ENCODE data around the gene TMPRSS13.
"Not testable (repeated sequence)": the region's sequence is repeated elsewhere in the genome, so short reads cannot be mapped to it uniquely, and the experiment has no call there.

The TMPRSS13 gene

DNA sequence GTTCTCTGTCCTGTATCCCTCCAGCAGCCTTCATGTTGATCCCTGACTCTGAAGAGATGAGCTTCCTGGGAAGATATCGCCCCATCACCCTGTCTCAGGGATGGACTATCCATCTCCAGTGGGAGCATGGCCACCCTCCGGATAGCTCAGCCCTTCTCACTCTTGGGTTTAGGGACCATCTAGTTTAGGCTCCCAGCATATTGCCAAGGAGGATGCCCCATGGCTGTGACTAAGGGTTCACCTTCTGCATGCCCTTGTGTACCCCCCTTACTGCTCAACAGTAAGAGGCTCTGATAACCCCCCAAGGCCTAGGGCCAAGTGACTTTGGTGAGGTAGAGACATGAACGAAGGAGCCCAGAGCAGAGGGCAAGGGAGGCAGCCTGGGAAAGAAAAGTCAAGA, 1.3 kb downstream of the TMPRSS13 start:
- no peak overlapping the region for H2BK15ac ChIP-seq (replicated peaks; ENCODE audit: low read depth)
- no peak overlapping the region for H3K4ac ChIP-seq (ENCODE audit: low read depth, low read length)
- no peaks in the 10 kb centered on the region for H3K36me3 ChIP-seq (ENCODE audit: control insufficient read depth, insufficient read depth, low read length)
- no peak overlapping the region for H4K5ac ChIP-seq (ENCODE audit: low read length)
- H2BK5ac ChIP-seq (ENCODE audit: low read length) = no peak overlapping the region
- no peak overlapping the region for H4K8ac ChIP-seq (ENCODE audit: low read depth, low read length)
- no peak overlapping the region for H2AK5ac ChIP-seq (ENCODE audit: low read length)
- no peaks in the 10 kb centered on the region for H3K79me2 ChIP-seq (ENCODE audit: control insufficient read depth, insufficient read depth, low read length)
- no peak overlapping the region for H2BK120ac ChIP-seq (ENCODE audit: low read depth, low read length)
- H3K56ac ChIP-seq (ENCODE audit: low read length) = no peak overlapping the region
- H3K4me1 ChIP-seq (ENCODE audit: control insufficient read depth, low read depth, low read length) = peaks cover 17% of the 10 kb centered on the region
- DNase-seq = no peak
- no peak overlapping the region for H3K4me2 ChIP-seq (ENCODE audit: low read length)
- no peak overlapping the region for H3K4me3 ChIP-seq (ENCODE audit: low read length)
- H3K9ac ChIP-seq (ENCODE audit: low read length) = no peak overlapping the region
- H3K79me1 ChIP-seq (ENCODE audit: low read length) = no peaks in the 10 kb centered on the region
- H3K23ac ChIP-seq (ENCODE audit: low read length) = no peak overlapping the region
- H3K27ac ChIP-seq (ENCODE audit: low read depth, low read length) = no peak overlapping the region
- H3K18ac ChIP-seq (ENCODE audit: low read length) = no peak overlapping the region
- no peaks in the 10 kb centered on the region for H3K27me3 ChIP-seq (ENCODE audit: insufficient read depth, low read length, poor library complexity)
- WGBS (ENCODE audit: extremely low coverage, insufficient coverage, low lambda C conversion rate) = no CpG with 5 or more reads among the region's 3 CpGs

DNA sequence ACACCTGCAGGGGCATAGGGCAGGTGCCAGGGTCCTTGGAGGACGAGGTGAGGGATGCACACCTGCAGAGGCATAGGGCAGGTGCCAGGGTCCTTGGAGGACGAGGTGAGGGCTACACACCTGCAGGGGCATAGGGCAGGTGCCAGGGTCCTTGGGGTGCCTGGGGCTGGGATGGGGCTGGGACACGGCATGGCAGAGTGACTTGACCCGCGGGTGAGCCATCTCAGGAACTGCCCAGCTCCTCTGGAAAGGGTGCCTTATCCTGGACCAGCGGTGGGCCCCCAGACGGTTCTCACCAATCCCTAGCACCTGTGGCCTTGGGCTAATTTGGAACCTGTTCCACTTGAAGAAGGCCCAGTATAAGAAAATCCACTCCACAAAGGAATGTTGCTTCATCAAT, 3.0 kb downstream of the TMPRSS13 start:
- not testable (repeated sequence) for H3K9ac ChIP-seq (ENCODE audit: low read length); H3K56ac ChIP-seq (ENCODE audit: low read length); H2AK5ac ChIP-seq (ENCODE audit: low read length); H3K23ac ChIP-seq (ENCODE audit: low read length); H2BK5ac ChIP-seq (ENCODE audit: low read length); H3K79me2 ChIP-seq (ENCODE audit: control insufficient read depth, insufficient read depth, low read length); H2BK15ac ChIP-seq (replicated peaks; ENCODE audit: low read depth); H3K79me1 ChIP-seq (ENCODE audit: low read length); H3K4ac ChIP-seq (ENCODE audit: low read depth, low read length); H3K4me3 ChIP-seq (ENCODE audit: low read length); DNase-seq; H3K27me3 ChIP-seq (ENCODE audit: insufficient read depth, low read length, poor library complexity); H3K18ac ChIP-seq (ENCODE audit: low read length); H3K4me2 ChIP-seq (ENCODE audit: low read length); H4K8ac ChIP-seq (ENCODE audit: low read depth, low read length); H3K27ac ChIP-seq (ENCODE audit: low read depth, low read length); H3K36me3 ChIP-seq (ENCODE audit: control insufficient read depth, insufficient read depth, low read length); H2BK120ac ChIP-seq (ENCODE audit: low read depth, low read length); H4K5ac ChIP-seq (ENCODE audit: low read length)
- peaks cover 17% of the 10 kb centered on the region for H3K4me1 ChIP-seq (ENCODE audit: control insufficient read depth, low read depth, low read length)
- no CpG with 5 or more reads among the region's 7 CpGs for WGBS (ENCODE audit: extremely low coverage, insufficient coverage, low lambda C conversion rate)

DNA sequence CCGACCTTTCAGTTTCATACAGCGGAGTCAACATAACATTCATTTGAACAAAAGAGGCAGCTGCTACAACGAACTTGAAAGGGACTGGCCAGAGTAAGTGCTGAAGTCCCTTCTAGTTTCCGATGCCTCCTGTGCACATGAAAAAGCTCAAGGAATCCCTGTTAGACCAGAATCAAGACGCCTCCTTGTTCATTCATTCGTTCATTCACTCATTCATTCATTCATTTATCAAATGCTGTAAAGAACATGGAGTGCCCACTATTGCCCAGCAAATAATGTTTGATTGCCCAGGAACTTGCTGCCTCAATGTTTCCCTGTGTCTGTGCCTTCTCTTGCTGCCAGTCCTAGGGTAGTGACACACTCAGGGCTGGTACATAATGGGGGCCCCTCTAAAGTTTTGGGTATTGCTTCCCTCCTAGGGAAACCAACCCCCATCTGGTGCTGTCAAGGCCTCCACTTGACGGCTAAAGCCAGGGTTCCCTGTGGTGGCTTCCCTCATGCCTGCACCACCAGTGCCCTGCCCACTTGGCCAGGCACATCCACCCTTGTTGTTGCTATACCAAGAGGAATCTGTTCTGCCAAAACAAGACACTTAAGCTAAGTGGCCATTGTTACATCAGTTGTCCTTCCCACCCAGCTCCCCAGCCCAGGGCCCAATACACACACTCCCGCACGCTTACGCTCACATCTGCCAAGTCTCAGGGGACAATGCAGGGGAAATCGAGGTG, 3.8 kb downstream of the TMPRSS13 start:
- H4K8ac ChIP-seq (ENCODE audit: low read depth, low read length) = no peak overlapping the region
- no peak overlapping the region for H4K5ac ChIP-seq (ENCODE audit: low read length)
- H3K27me3 ChIP-seq (ENCODE audit: insufficient read depth, low read length, poor library complexity) = no peaks in the 10 kb centered on the region
- no CpG with 5 or more reads among the region's 11 CpGs for WGBS (ENCODE audit: extremely low coverage, insufficient coverage, low lambda C conversion rate)
- no peak overlapping the region for H3K4me2 ChIP-seq (ENCODE audit: low read length)
- no peak overlapping the region for H3K23ac ChIP-seq (ENCODE audit: low read length)
- H3K56ac ChIP-seq (ENCODE audit: low read length) = no peak overlapping the region
- no peak overlapping the region for H3K4ac ChIP-seq (ENCODE audit: low read depth, low read length)
- H2AK5ac ChIP-seq (ENCODE audit: low read length) = no peak overlapping the region
- H3K79me2 ChIP-seq (ENCODE audit: control insufficient read depth, insufficient read depth, low read length) = no peaks in the 10 kb centered on the region
- H3K18ac ChIP-seq (ENCODE audit: low read length) = no peak overlapping the region
- no peaks in the 10 kb centered on the region for H3K79me1 ChIP-seq (ENCODE audit: low read length)
- H2BK120ac ChIP-seq (ENCODE audit: low read depth, low read length) = no peak overlapping the region
- no peak for DNase-seq
- no peak overlapping the region for H3K27ac ChIP-seq (ENCODE audit: low read depth, low read length)
- H3K4me1 ChIP-seq (ENCODE audit: control insufficient read depth, low read depth, low read length) = peaks cover 14% of the 10 kb centered on the region
- no peak overlapping the region for H2BK5ac ChIP-seq (ENCODE audit: low read length)
- no peak overlapping the region for H3K4me3 ChIP-seq (ENCODE audit: low read length)
- H3K9ac ChIP-seq (ENCODE audit: low read length) = no peak overlapping the region
- no peak overlapping the region for H2BK15ac ChIP-seq (replicated peaks; ENCODE audit: low read depth)
- no peaks in the 10 kb centered on the region for H3K36me3 ChIP-seq (ENCODE audit: control insufficient read depth, insufficient read depth, low read length)

DNA sequence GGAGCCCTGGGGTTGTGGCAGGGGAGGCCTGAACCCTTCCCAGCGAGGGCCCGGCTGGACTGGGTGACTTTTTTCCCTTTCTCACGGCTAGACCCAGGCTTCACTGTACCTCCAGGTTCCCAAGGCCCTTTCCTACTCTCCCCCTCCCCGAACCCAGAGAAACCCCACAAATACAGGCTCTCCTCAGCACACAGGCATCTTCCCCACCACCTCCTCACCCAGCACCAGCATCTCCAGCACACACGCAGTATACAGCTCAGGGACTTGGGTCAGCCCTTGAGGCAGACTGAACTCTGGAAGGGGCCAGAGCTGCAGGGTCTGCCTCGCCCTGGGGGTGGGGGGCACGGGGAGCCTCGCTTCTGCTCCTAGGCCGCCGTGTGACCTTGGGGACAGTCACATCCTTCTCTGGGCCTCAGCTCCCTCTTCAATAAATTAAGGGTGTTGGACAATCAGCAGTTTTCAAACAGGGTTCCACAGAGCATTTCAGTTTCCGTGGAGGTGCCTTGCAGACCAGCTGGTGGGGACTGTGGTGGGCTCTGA, 4.5 kb downstream of the TMPRSS13 start:
- Histone ChIP-seq H3K4me3 (ENCODE audit: low read length) (no peak overlapping the region), H3K23ac (ENCODE audit: low read length) (no peak overlapping the region), H3K4ac (ENCODE audit: low read depth, low read length) (no peak overlapping the region), H2BK120ac (ENCODE audit: low read depth, low read length) (no peak overlapping the region), H3K79me2 (ENCODE audit: control insufficient read depth, insufficient read depth, low read length) (no peaks in the 10 kb centered on the region), H3K27ac (ENCODE audit: low read depth, low read length) (no peak overlapping the region), H3K4me1 (ENCODE audit: control insufficient read depth, low read depth, low read length) (peaks cover 11% of the 10 kb centered on the region), H3K79me1 (ENCODE audit: low read length) (no peaks in the 10 kb centered on the region), H4K8ac (ENCODE audit: low read depth, low read length) (no peak overlapping the region), H2AK5ac (ENCODE audit: low read length) (no peak overlapping the region), H3K9ac (ENCODE audit: low read length) (no peak overlapping the region), H3K18ac (ENCODE audit: low read length) (no peak overlapping the region), H4K5ac (ENCODE audit: low read length) (no peak overlapping the region), H2BK5ac (ENCODE audit: low read length) (no peak overlapping the region), H3K27me3 (ENCODE audit: insufficient read depth, low read length, poor library complexity) (no peaks in the 10 kb centered on the region), H3K36me3 (ENCODE audit: control insufficient read depth, insufficient read depth, low read length) (no peaks in the 10 kb centered on the region), H2BK15ac (replicated peaks; ENCODE audit: low read depth) (no peak overlapping the region), H3K4me2 (ENCODE audit: low read length) (no peak overlapping the region), H3K56ac (ENCODE audit: low read length) (no peak overlapping the region)
- no peak for DNase-seq
- WGBS (ENCODE audit: extremely low coverage, insufficient coverage, low lambda C conversion rate) = no CpG with 5 or more reads among the region's 11 CpGs

DNA sequence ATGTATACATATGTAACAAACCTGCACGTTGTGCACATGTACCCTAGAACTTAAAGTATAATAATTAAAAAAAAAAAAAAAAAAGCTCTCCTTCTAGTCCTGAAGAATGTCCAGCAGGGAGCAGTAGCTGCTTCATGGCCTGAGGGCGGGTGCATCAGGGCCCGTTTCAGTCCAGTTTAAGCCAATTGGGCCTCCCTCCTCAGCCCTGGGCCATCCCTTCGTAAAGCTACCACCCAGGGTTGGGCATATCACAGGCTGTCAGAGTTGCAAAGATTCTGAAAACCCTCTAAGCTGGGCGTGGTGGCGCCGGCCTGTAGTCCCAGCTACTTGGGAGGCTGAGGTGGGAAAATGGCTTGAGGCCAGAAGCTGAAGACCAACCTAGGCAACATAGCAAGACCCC, 5.4 kb downstream of the TMPRSS13 start:
- H2BK120ac ChIP-seq (ENCODE audit: low read depth, low read length) = no peak overlapping the region
- no peak overlapping the region for H3K56ac ChIP-seq (ENCODE audit: low read length)
- H3K4me2 ChIP-seq (ENCODE audit: low read length) = no peak overlapping the region
- DNase-seq = peak; percentile 62
- H3K9ac ChIP-seq (ENCODE audit: low read length) = no peak overlapping the region
- H3K79me1 ChIP-seq (ENCODE audit: low read length) = no peaks in the 10 kb centered on the region
- H2BK5ac ChIP-seq (ENCODE audit: low read length) = no peak overlapping the region
- no peak overlapping the region for H4K8ac ChIP-seq (ENCODE audit: low read depth, low read length)
- whole genome bisulfite sequencing (ENCODE audit: extremely low coverage, insufficient coverage, low lambda C conversion rate) = no CpG with 5 or more reads among the region's 7 CpGs
- no peak overlapping the region for H3K4me3 ChIP-seq (ENCODE audit: low read length)
- no peak overlapping the region for H3K4ac ChIP-seq (ENCODE audit: low read depth, low read length)
- H3K23ac ChIP-seq (ENCODE audit: low read length) = no peak overlapping the region
- H3K18ac ChIP-seq (ENCODE audit: low read length) = no peak overlapping the region
- no peak overlapping the region for H3K27ac ChIP-seq (ENCODE audit: low read depth, low read length)
- no peak overlapping the region for H2BK15ac ChIP-seq (replicated peaks; ENCODE audit: low read depth)
- peaks cover 5% of the 10 kb centered on the region for H3K4me1 ChIP-seq (ENCODE audit: control insufficient read depth, low read depth, low read length)
- H3K79me2 ChIP-seq (ENCODE audit: control insufficient read depth, insufficient read depth, low read length) = no peaks in the 10 kb centered on the region
- H2AK5ac ChIP-seq (ENCODE audit: low read length) = no peak overlapping the region
- no peaks in the 10 kb centered on the region for H3K27me3 ChIP-seq (ENCODE audit: insufficient read depth, low read length, poor library complexity)
- no peaks in the 10 kb centered on the region for H3K36me3 ChIP-seq (ENCODE audit: control insufficient read depth, insufficient read depth, low read length)
- H4K5ac ChIP-seq (ENCODE audit: low read length) = no peak overlapping the region

DNA sequence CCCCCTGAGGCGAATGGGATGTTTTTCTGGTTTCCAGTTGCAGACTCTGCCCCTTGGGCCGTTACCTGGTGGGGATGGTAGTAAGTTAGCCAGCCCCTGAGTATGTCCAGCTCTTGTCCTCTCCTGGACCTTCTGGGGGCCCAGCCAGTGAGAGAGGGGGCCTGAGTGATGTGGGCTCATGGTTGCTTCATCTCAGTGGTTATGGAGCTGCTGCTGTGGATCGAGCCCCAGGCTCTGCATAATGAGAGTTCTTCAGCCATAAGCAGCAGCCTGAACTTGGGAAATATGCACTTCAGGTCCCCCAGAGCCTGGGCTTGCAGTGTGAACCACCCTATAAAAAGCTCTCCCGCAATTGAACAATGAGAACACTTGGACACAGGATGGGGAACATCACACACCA, 5.9 kb downstream of the TMPRSS13 start:
- Histone ChIP-seq H3K4me1 (ENCODE audit: control insufficient read depth, low read depth, low read length) (peaks cover under 1% of the 10 kb centered on the region), H2BK15ac (replicated peaks; ENCODE audit: low read depth) (no peak overlapping the region), H3K27me3 (ENCODE audit: insufficient read depth, low read length, poor library complexity) (no peaks in the 10 kb centered on the region), H2BK5ac (ENCODE audit: low read length) (no peak overlapping the region), H3K27ac (ENCODE audit: low read depth, low read length) (no peak overlapping the region), H3K4ac (ENCODE audit: low read depth, low read length) (no peak overlapping the region), H3K79me2 (ENCODE audit: control insufficient read depth, insufficient read depth, low read length) (no peaks in the 10 kb centered on the region), H3K56ac (ENCODE audit: low read length) (no peak overlapping the region), H2BK120ac (ENCODE audit: low read depth, low read length) (no peak overlapping the region), H3K23ac (ENCODE audit: low read length) (no peak overlapping the region), H3K36me3 (ENCODE audit: control insufficient read depth, insufficient read depth, low read length) (no peaks in the 10 kb centered on the region), H4K5ac (ENCODE audit: low read length) (no peak overlapping the region), H3K4me3 (ENCODE audit: low read length) (no peak overlapping the region), H2AK5ac (ENCODE audit: low read length) (no peak overlapping the region), H3K79me1 (ENCODE audit: low read length) (no peaks in the 10 kb centered on the region), H3K4me2 (ENCODE audit: low read length) (no peak overlapping the region), H3K9ac (ENCODE audit: low read length) (no peak overlapping the region), H4K8ac (ENCODE audit: low read depth, low read length) (no peak overlapping the region), H3K18ac (ENCODE audit: low read length) (no peak overlapping the region)
- no CpG with 5 or more reads among the region's 4 CpGs for WGBS (ENCODE audit: extremely low coverage, insufficient coverage, low lambda C conversion rate)
- DNase-seq = no peak
